Mammary epithelial cell (primary cell): Measurements from ENCODE around the gene OR14A2.

ENCODE experiments used
- EZH2 ChIP-seq: IDR thresholded peaks from 2 replicates; pipeline ENCODE4 v1.6.1; 2012; ENCODE audit warnings: low read length, inconsistent platforms, borderline replicate concordance
- TF ChIP-seq, protein P1 (sequence below), 2 donors: IDR thresholded peaks in 1 of 2; conservative IDR thresholded peaks in 1 of 2; 2 replicates each; pipeline ENCODE4 v1.5.1; 2011 to 2012; ENCODE audit warnings: inconsistent platforms in 2 of 2, low read length in 2 of 2, mild to moderate bottlenecking in 2 of 2, control low read depth in 1 of 2, low read depth in 1 of 2; ENCODE audit not compliant: insufficient read depth in 1 of 2; ENCODE audit errors: extremely low read depth in 1 of 2

DNA sequence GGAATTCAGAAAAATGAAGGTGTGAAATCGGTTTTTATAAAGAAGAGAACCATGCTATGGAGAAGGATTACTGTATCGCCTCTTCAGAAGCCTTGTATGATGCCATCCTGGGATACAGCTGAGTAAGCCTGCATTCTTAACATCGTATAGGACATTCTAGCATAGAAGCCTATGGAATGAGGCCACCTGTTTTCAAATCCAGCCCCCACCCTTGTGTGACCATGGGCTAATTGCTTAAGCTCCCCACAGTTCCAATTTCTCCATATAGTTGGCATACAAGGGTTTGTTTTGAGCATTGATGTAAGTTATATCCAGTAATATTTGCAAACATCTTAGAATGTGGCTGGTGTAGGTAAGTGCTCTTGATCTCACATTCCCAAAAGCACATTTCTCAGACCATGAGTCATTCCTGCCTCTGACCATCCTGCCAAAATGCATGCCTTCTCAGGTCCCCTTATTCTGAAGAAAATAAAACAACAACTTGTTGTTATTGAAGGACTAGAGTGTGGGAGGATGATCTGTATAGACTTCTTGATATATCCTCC, 1.5 kb downstream of the OR14A2 start:
- TF ChIP-seq, protein P1, sequence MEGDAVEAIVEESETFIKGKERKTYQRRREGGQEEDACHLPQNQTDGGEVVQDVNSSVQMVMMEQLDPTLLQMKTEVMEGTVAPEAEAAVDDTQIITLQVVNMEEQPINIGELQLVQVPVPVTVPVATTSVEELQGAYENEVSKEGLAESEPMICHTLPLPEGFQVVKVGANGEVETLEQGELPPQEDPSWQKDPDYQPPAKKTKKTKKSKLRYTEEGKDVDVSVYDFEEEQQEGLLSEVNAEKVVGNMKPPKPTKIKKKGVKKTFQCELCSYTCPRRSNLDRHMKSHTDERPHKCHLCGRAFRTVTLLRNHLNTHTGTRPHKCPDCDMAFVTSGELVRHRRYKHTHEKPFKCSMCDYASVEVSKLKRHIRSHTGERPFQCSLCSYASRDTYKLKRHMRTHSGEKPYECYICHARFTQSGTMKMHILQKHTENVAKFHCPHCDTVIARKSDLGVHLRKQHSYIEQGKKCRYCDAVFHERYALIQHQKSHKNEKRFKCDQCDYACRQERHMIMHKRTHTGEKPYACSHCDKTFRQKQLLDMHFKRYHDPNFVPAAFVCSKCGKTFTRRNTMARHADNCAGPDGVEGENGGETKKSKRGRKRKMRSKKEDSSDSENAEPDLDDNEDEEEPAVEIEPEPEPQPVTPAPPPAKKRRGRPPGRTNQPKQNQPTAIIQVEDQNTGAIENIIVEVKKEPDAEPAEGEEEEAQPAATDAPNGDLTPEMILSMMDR (conservative IDR thresholded peaks at IDR 0.05 in 1 of 2, IDR thresholded peaks at IDR 0.05 in 1 of 2; ENCODE audit: extremely low read depth in 1 of 2, insufficient read depth in 1 of 2, low read depth in 1 of 2, low read length in 2 of 2), result no peak
- no peak for TF ChIP-seq EZH2
